GM18909 (cell line): Measurements from ENCODE around the gene APOB.

Experiments used
- ATAC-seq: cut with Tn5 transposase; IDR thresholded peaks from one replicate; pipeline ENCODE4 v1.9.1; 2021; ENCODE audit warnings: mild to moderate bottlenecking; ENCODE audit not compliant: unreplicated experiment, poor library complexity

APOB gene

DNA sequence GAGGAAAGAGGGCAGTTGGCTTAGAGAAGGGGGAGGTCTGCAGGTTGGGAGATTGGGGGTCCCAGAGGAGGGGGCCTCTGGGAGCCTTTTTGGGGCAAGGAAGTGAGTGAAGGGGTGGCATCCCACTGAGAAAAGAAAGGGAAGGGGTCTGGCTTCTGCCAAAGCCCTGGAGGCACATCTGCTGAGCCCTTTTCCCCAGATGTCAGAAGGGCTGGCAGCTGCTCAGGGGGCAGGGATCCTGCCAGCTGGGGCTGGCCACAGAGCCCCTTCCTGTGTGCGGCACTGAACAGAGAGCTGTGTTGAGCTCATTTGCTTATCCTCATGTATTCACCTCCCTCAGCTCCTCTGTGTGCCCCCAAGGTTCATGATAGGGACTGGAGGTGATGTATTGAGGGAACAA is 54.5 kb downstream of the APOB start:
- ATAC-seq = no peak

DNA sequence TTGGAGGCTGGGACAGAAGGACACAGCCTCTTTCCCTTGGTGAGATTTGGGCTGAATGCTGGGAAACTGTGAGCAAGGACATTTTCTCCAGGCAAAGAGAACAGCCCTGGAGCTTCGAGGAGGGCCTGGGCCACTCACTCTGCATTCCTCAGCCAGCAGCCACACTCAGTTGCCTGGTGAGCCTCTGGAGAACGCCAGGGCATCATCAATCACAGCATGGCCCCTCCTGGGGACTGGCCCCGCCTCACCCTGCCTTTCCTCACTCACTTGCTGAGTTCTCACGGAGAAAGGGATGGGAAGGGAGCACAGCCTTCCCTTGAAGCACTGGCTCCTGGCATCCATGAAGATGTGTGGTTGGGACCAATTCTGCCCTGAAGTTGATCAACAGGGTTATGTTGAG is 55.0 kb downstream of the APOB start:
- ATAC-seq = no peak

DNA sequence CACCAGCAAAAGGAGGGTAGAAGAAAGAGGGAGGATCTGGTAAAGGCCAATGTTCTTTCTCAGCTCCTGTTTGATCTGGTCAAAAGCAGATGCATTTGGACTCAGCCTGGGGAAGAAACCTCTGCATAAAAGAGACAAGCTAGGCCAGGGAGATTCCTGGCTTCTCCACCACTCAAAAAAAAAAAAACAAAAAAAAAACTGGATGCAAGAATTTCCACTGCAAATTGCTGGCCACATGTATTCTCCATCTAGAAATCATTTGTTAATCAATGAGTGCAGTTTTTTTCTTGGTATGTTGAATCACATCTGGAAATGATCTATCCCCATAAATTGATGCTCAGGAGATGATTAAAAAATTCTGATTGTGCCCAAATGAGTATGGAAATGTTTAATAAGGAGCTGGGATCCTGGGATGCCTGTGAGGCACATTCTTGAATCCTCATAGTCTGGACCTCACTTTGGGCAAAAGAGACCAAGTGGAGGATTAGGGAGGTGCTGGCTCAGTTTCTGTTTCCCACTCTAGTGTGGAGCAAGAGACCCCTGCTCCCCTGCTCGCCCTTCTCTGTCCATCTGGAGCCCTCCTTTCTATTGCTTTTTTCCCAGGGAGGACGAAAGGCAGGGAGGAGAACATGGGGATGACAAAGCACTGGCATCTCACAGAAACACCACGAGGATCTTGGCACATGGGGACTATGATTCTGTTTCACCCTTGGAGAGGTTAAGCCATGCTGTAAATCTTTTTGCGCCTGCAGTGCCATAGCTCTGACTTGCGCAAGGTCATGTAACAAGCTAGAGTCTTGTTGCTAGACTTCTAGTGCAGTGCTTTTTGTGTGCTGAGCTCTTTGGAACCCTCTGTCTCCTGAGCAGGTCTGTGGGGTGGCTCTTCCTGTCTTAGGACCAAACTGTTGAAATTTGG is 57.6 kb downstream of the APOB start:
- ATAC-seq = no peak

DNA sequence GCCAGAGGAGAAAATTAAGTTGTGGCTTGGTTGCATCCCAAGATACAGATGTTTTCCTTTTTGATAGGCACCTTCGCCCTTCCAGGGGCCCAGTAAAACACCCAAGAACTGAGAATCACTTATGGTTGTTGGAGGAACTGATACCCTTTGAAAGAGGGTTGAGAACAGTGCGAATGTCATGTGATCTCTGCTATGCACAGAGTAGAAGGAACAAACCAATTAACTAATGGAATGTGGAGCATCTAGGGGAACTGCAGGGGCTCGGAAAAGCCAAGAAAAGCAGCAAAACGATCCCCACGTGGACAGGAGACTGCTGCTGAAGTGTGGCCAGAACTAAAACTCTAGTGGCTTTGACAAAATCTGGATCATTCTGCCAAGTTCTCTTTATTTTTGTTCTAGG is 58.8 kb downstream of the APOB start:
- no peak for ATAC-seq

DNA sequence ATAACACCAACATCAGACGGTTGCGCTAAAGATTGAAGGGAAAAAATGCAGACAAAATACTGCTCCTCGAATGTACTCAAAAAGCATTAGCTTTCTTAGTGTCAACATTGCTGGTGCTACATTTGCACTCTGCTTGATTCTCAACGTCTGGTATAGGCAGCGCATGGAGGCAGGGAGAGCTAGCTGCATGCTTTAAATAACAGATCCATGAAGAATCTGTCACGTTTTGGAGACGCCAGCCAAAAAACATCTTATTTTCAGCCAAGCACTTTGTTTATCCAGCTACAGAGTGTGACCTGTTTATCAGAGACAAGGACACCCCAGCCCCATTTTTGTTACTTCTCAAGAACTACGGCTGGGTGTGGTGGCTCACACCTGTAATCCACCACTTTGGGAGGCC is 59.5 kb downstream of the APOB start:
- ATAC-seq = no peak

DNA sequence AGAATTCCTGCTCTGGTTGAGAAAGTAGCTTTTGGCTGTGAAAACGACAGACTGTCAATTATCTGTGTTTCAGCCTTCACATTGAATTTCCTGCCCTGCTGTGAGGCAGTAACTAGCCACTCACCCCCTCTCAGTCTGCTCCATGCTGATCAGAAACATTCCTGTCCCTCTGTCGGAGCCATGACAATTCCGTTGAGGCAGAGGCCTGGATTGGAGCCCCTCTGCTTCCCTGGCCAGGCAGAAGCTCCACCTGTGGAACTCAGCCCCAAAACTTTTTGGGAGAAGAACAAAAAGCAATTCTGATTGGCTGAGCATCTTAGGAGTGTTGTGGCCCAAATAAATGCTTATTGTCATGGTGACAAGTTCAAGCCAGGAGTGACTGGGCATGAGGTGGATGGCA is 60.0 kb downstream of the APOB start:
- no peak for ATAC-seq

DNA sequence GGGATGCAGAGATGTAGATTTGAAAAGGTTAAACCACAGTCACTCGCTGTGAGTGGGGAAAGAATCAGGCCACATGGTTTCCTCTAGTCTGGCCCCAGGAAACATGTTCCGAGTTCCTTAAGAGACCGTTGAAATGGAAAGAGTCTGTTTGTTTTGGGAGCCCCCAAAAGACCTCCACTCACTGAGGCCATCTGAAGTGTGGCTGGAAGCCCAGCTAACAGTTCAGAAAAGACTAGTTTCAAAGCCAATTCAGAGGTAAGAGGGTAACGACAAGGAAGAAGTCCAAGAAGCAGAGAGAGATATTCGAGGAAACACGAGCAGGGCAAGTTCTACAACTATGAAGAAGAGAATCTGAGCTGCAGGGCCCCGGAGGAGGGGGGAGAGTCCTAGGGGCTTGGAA is 61.0 kb downstream of the APOB start:
- no peak for ATAC-seq

DNA sequence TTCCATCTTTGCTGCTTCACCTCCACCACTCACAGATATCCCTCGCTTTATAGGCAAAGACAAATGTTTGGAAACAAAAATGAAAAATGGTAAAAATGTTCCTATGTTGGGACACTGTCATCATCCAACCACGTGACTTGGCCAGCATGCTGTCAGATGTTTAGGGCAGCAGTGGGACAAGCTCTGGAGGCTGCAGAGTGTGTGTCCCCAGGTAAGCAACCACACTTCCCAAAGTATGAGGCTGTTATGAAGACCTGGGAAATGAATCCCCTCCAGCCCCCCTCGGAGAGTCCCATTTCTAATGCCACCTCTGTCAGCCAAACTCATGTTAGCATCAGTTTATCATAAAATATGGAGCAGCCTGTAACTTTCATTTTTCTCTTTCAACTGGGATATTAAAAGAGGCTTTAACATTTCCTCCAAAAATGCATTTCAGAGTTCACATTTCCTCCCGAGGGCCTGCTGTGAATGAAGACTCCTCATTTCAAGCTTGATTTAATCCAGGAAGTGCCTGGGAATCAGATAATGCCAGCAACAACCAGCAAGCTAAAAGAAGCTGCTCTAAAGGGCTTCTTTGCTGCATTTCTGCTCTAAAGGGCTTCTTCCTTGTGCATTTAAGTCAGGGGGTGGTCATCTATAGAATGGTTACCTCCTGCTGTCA is 66.2 kb downstream of the APOB start:
- ATAC-seq = no peak

DNA sequence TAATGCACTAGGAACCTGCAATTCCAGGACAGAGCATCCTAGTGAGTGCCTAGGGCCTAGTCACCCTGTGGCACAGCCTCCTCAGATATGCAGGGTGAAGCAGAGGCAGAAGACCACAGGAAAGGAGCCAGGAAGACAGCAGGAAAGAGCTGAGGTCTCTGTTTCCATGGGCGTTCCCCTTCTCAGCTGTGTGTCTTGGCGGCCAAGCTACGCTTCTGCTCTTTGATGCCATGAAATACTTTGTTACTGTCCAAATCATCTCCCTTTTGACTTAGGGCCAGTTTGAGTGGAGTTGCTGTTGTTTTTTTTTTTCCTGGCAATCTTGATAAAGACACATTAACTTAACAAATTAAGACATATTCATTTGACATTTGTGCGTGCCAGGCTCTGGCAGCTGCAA is 67.3 kb downstream of the APOB start:
- ATAC-seq = no peak

DNA sequence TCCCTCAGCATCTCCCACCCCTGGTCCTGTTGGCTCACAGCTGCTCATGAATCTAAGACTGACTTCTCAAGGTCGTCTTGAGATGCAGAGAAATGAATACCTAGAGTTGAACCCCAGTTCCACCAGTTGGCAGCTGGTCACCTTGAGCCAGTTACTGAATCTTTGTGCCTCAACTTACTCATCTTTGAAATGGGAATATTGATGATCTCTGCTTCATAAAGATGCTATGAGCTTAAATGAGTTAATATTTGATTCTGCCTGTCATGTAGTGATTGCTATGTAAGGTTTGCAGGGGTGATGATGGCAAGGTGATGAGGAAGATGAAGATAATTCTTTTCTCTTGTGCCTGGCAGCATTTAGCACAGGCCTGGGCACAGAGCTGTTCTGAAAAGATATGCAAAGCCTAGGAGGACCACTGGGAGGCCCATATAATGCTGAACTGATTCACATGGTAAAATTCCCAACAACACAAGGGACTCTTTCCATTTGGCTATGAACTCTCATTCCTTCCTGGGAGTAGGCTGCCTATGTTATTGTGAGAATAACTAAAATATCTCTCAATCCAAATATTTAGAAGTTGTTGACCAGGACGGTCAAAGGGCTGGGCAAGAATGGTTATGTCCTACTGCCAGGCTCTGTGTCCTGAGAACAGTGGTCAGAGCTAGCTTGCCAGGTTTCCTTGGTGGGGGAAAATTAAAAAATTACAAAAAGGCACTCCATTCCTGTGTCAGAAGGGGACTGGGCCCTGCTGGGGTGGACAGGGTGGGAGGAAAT is 70.9 kb downstream of the APOB start:
- no peak for ATAC-seq

DNA sequence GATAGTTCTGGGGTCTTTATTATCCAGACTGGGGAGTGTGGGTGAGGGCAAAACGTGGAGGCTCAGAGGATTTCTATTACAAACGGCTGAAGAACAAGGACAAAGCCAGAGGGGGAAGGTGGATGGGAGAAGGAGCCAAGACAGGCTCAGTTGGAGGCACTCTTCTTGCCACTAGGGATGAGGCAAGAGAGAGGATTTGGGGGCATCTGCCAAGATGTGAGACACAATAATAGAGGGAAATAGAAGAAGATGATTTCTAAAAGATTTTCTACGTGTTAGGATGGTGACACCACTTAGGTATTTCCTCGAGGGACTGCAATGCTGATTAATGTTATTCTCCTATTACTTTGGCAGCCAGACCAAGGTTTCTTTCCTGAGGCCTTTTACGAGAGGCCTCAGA is 71.8 kb downstream of the APOB start:
- ATAC-seq = no peak

DNA sequence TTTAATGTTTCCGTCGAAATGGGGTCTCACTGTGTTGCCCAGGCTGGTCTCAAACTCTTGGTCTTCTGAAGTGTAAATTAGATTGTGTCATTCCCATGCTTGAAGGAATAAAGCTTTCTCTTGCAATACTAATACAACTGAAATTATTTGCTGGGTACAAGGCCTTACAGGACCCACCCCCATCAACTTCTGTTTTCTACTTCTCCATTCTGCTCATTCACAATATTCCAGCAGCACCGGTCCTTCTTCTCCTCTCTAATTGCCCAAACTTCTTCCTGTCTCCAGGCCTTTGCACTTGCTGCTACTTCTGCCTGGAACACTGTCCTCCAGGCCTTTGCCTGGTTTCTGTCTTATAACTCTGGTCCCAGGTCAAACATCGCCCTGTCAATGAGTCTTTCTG is 73.8 kb downstream of the APOB start:
- no peak for ATAC-seq

DNA sequence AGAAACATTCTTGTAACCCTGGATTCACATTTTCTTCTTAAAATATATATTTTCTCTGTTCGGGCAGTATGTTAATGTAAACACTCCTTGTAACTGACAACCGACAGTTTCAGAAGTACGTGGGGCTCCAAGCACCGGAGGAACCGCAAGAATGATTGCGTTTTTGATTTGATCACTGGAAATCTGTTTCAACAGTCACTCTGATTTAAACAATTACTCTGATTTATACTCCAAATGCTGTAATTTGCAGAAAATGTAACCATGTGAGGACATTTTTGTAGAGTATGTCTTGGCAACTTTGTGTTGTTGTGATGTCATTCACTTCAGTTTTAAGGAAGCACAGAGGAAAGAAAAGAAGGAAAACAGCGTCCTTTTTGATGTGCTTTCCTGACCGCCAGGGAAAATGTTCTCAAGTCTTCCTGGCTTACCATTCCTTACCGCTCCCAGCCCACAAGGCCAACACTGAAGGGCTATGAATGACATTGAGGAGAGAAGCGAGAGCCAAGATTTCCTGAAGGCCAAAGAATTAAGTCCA is 77.7 kb downstream of the APOB start:
- ATAC-seq = no peak

DNA sequence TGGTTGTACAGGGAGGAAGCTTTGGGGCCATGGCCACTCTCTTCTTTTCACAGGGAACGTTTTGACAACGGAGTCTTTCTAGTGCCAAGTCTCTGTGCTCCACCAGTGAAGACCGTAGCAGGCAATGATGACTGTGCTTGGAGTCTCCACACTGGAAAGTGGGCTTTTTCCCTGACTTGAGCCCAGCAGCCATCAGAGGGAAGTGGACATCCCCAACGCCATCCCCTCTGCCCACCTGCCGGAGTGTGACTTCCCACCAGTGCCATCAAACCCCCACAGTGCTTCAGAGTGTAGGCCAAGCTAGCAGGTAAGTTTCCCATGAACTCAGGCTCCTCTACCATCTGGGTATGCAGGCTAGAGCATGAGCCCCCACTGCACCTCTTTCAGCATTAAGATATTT is 78.7 kb downstream of the APOB start:
- no peak for ATAC-seq

DNA sequence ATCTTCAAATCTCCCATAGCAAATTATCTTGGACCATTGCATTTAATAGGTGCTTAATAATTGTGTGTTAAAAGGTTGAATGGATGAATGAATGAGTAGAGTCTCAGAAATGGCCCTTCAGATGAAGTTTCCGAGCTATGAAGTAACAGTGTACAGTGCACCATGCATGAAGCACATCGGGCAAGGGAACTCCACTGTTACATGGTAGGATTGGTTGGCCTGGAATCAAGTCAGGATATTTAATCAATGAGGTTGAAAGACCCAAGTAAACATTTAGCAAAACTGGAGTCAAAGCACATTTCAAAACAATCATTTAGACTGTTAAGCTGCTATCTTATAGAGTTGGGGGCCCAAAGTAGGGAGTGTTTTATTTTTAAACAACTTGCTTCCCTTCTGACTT is 80.0 kb downstream of the APOB start:
- no peak for ATAC-seq

DNA sequence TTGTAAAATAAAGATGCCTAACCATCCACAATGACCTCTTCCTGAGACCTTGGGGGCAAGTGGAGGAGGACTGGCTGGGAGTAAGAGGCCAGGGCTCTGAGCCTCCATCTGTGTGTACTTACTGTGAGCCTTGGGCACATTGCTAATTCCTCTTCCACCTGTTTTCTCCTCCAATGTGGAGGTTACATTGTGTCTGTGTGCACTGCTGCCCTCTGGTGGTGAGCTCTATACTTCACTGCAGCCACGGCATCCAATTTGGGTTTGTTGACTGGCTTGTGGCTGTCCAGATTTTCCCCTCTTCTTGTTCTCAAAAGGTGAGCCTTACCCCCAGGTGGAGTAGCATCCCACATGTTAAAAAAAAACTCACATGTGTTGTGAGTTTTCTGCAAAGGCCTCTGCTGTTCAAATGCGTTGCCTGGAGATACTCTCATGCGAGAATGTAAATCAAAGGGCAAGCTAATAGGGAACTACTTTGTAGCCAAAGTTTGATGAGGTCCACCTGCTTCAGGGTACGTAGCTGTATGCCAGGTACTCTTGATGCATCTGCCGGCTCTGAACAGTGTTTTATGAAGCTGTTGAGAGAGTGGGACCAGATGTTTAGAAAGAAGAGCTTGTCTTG is 80.8 kb downstream of the APOB start:
- ATAC-seq = peak; percentile 80

DNA sequence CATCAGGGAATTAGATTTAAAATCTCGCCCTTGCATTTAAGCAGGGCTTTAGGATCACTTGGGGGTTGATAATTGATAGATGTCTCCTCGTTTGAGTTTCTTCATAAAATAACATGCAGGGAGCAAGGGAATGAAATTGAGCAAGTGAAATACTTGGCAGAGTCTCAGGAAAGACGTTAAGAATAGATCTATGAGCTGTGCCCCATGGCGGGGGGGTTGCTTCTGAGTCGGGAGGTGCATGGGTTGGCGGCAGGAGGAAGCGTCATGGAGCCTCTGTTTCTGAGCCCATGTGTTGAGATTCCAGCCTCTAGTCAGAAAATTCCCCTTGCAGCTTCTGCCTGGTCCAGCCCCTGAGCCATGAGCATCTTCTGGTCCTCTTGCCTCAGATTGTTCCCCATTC is 82.0 kb downstream of the APOB start:
- no peak for ATAC-seq

DNA sequence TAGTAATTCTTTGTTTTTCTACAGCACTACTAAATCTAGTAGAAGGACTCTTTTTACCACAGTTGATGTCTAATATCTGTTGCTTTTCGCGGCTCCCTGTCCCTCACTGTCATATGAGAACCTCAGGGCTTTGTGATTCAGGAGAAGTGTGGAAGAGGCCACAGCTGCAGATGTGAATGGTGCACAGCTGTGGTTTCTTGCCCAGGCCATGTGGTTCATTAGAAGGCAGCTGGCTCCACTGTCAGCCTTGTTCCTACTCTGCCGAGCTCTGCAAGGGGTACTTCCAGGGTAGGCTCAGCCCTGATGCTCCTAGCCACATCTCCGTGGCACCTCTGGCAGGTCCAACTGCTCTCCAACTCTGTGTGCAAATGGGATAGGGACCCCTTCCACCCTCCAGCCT is 83.9 kb downstream of the APOB start:
- no peak for ATAC-seq

DNA sequence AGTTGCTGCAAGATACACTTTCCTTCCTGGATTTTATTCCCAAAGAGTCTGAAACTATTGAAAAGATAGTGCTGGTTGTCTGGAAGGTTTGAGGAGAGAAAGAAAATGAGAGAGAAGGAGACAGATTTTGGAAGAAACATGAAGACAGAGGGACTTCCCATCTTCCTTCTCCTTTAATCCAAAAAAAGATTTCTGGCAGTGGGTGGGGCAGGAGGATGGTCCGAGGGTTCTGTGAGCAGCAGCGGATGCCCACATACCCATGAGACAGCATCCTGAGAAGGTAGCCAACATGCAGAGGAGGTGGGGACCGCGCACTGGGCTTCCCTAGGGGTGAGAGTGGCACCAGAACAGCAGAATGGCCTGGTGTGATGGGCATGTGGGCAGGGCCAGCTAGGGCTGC is 84.6 kb downstream of the APOB start:
- no peak for ATAC-seq

DNA sequence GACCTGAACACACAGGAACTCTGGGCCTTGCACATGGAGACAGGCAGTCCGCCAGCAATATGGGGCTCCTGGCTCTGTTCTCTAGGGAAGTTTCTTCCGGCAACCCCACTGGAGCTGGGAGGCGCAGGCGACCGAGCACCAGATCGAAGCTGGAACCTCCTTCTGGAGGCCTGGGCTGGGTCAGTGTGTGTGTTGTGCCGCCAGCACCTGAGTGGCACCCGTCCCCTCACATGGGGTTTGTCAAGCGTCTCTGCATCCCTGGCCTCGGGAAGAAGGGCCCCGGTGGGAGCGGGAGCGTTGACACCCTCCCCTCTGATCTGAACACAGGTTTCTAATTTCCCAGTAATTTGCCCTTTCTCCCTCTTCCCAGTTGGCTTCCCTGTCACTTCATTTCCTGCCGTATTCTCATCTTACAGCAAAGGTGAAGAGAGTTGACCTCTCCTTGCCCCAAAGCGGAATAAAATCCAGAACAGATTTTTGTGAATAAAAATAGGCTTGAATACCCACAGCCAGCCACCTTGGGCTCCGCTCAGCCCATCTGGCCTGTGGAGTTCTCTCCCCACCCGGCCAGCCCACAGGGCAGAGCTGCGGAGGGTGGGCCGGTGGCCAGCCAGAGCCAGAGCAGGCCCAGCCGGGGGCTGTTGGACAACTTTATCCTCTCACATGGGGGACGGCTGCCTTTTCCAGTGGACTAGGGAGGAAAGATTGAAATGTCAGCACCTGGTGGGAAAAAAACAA is 85.9 kb downstream of the APOB start:
- ATAC-seq = no peak
